DMS53 treated with DMSO at 0.1 percent for 48 hours (cell line): ENCODE results near the gene FAM151B.
A peak's percentile ranks its signal among the peaks of the same experiment; 100 is the strongest.
"Not testable (repeated sequence)": the region's sequence is repeated elsewhere in the genome, so short reads cannot be mapped to it uniquely, and the experiment has no call there.

Experiments
- DNase-seq: peaks from one replicate; lab custom pipeline; 2025; ENCODE audit not compliant: unreplicated experiment; lab: John Stamatoyannopoulos, UW

The FAM151B gene

GRCh38 chr5:80487829-80488721, at the start of gene FAM151B:
Gene FAM151B, plus strand, starts transcription at chr5:80488100. Its CDS starts 24 bp downstream, at chr5:80488124.
- peak; percentile 95 for DNase-seq

DNA sequence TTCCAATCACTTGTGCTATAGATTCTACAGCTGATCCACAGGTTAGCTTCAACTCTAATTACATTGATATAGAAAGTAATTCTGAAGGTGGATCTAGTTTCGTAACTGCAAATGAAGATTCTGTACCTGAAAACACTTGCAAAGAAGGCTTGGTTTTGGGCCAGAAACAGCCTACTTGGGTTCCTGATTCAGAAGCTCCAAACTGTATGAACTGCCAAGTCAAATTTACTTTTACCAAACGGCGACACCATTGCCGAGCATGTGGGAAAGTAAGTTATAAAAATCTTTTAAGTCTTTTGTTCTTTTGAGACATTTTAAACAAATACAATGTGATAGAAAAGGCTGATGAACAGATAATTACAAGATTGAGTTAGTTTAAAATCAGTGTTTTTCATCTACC, 49.2 kb upstream of the FAM151B start:
- no peak for DNase-seq

DNA sequence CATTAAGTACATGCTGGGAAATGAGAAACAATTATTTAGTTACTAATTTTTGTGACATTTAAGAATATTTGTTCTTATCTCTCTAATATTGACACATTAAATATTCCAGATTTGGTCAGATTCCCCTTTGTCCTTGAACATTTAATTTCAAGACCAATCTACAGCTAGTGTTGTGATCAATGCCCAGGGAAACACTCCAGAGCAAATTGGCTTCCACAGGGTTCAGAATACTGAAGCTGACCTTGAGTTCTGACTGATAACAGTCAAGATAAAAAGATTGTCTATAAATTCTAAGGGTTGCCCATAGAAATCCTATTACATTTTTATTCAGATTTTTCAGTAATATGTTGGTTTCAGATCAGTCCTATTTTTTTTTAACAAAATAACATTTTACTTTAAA, 48.7 kb upstream of the FAM151B start:
- no peak for DNase-seq

DNA sequence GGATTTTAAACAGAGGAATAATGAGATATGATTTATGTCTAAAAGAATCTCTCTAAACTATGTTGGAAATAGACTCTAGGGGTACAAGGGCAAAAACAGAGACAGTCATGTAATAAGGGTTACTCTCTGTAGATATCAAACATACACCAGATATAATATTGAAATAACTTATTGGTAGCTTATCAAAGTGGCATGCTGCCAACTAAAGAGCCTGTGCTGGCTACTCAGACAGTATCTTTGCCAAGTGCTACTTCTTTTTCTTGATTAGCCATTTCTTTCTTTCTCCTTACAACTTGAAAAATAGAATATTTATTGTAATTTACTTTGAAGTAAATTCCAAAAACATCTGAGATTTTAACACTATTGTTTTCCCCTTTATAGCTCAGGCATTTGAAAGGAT, 45.2 kb upstream of the FAM151B start:
- DNase-seq, result no peak

GRCh38 chr5:80453366-80453765, 34.5 kb upstream of the FAM151B start:
- DNase-seq, result no peak

- DNase-seq, result no peak
Measured at GRCh38 chr5:80463269-80463668, 24.6 kb upstream of the FAM151B start.

DNA sequence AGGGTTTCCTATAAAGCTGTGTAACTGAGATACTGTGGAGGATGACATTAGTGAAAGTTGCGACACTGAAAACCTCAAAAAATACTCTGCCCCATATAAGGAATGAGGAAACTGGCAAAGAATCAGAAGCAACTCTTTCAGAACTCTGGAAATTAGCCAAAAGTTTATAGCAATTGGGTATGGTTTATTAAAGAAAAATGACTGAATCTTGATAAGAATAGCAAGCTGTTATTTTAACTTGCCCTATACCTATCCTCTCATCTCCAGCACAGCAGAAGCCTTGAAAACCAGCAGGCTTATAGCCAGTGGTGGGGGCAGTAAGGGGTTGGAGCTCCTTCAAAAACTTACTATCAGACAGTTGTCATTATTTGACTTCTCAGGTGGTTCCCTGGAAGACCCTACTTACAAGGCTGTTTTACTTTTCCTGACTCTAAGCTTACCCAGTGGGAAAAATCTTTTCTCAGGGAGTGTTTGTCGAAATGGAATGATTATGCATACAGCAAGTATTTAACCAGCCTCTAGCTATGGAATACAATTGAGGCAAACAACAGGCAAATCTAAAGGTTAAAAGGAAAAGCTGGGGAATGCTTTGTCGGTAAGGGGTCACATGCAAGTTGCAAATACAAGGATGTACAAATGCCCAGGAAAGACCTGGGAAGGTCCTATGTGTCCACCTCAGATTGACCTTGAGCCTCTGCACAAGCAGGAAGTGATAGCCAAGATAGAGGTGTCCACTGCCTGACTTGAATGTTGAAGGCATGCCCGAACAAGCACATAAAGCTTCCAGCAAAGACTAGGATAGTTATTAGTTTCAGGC, 21.0 kb upstream of the FAM151B start:
- no peak for DNase-seq

- no peak for DNase-seq
Measured at GRCh38 chr5:80468131-80468530, 19.8 kb upstream of the FAM151B start.

GRCh38 chr5:80470631-80471030, 17.3 kb upstream of the FAM151B start:
- DNase-seq, result not testable (repeated sequence)

DNA sequence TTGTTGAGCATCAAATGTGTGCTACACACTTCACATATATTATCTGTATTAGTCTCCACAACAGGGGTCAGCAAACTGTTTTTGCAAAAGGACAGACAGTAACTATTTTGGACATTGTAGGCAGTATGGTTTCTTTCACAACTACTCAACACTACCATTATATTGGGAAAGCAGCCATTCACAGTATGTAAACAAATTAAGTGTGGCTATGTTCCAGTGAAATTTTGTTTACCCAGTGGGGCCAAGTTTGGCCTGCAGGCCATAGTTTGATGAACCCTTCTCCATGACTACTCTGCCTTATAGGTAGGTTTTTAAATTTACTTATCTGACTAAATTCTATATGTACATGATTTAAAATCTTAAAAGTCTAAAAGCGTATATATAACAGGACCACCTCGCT, 13.0 kb upstream of the FAM151B start:
- DNase-seq, result no peak

GRCh38 chr5:80479713-80480112, 8.2 kb upstream of the FAM151B start:
- DNase-seq, result no peak

GRCh38 chr5:80480354-80480753, 7.5 kb upstream of the FAM151B start:
- DNase-seq, result no peak

DNA sequence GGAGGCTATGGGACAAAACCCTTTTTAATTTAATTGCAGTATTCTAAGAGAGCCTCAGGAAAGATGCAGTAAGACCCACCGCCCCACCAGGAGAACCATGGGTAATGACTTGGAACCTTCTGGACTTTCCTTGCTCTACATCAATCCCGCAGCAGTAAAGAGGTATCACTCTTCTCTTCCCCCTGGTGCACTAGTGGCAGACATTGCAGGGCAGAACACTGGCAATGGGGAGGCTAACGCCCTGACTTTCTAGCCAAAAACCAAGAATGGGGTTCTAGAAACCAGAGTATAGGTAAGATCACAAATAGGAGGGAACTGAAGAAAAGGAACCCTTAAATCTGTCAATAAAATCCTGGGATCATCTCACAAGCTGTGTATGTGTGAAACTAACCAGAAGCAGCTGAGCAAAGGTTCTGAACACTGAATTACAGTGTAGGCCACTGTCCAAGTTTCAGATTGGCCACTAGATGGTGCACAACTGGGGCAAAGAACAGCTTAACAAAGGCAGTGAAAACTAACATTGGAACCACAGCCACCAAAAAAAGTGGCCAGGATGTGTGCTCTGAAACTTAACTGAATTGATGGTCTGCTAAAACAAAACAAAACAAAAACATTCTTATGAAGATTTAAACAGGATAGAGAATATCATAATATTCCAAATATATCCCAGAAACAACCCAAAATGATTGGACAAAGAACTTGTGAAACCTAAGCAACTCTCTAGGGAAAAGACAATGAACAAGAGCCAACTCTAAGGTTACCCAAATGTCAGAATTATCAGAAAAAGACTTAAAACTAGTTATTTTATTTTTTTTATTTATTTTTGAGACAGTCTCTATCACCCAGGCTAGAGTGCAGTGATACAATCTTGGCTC, 6.6 kb upstream of the FAM151B start:
- DNase-seq, result peak; percentile 72

DNA sequence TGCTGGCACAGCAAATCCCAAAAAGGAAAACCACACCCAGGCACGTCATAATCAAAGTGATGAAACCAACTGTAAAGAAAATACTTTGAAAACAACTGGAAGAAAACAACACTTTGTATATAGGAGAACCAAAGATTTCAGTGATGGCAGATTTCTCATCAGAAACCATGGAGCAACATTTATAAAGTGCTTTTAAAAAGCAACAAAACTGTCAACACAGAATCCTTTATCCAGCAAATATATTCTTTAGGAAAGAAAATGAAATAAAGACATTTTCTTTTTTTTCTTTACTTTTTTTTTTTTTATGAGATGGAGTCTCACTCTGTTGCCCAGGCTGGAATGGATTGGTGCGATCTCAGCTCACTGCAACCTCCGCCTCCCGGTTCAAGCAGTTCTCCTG, 5.3 kb upstream of the FAM151B start:
- no peak for DNase-seq

- no peak for DNase-seq
Measured at GRCh38 chr5:80483636-80484232, 4.2 kb upstream of the FAM151B start.

DNA sequence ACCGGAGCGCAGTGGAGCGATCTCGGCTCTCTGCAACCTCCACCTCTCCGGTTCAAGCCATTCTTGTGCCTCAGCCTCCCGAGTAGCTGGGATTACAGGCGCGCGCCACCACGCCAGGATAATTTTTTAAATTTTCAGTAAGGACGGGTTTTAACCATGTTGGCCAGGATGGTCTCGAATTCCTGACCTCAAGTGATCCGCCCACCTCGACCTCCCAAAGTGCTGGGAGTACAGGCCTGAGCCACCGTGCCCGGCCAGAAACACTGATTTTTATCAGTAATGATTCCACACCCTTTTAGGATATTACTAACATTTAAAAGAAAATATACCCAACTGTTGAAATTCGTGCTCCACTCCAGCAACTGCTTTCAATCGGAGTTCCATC, 464 bp upstream of the FAM151B start:
- DNase-seq, result no peak

- DNase-seq, result no peak
Measured at GRCh38 chr5:80491296-80491695, 3.4 kb downstream of the FAM151B start.

- DNase-seq, result no peak
Measured at GRCh38 chr5:80492741-80493140, 4.8 kb downstream of the FAM151B start.

- peak; percentile 24 for DNase-seq
Measured at GRCh38 chr5:80493443-80493842, 5.5 kb downstream of the FAM151B start.

GRCh38 chr5:80495891-80496290, 8.0 kb downstream of the FAM151B start:
- no peak for DNase-seq

- DNase-seq, result no peak
Measured at GRCh38 chr5:80502800-80503199, 14.9 kb downstream of the FAM151B start.
